Fibroblast of the conjunctiva (primary cell): ENCODE measurements around the gene TOMM34.
A peak's percentile ranks its signal among the peaks of the same experiment; 100 is the strongest.

Experiments
- DNase-seq: peaks from one replicate; pipeline ENCODE4 v3.0.0-alpha.2; 2010; ENCODE audit warnings: low read depth

TOMM34 gene

GRCh38 chr20:44960103-44960852 is at the start of gene TOMM34:
Gene TOMM34 (minus strand): TSS chr20:44960397. CDS start chr20:44960333, 64 bp downstream.
- DNase-seq = peak; percentile 79

- DNase-seq = no peak
Measured at GRCh38 chr20:45008521-45009049, 48.4 kb upstream of the TOMM34 start.

GRCh38 chr20:44997668-44998067 is 37.5 kb upstream of the TOMM34 start:
- no peak for DNase-seq

GRCh38 chr20:44997171-44997570 is 37.0 kb upstream of the TOMM34 start:
- DNase-seq = no peak

- DNase-seq = no peak
Measured at GRCh38 chr20:44993343-44993742, 33.1 kb upstream of the TOMM34 start.

GRCh38 chr20:44990957-44991356 is 30.8 kb upstream of the TOMM34 start:
- DNase-seq = no peak

- no peak for DNase-seq
Measured at GRCh38 chr20:44990425-44990824, 30.2 kb upstream of the TOMM34 start.

- no peak for DNase-seq
Measured at GRCh38 chr20:44988631-44989171, 28.5 kb upstream of the TOMM34 start.

- DNase-seq = no peak
Measured at GRCh38 chr20:44983093-44983674, 23.0 kb upstream of the TOMM34 start.

GRCh38 chr20:44981736-44982406 is 21.7 kb upstream of the TOMM34 start:
- DNase-seq = no peak

- DNase-seq = no peak
Measured at GRCh38 chr20:44979090-44979621, 19.0 kb upstream of the TOMM34 start.

- DNase-seq = no peak
Measured at GRCh38 chr20:44976698-44977097, 16.5 kb upstream of the TOMM34 start.

GRCh38 chr20:44973053-44973452 is 12.9 kb upstream of the TOMM34 start:
- DNase-seq = no peak

GRCh38 chr20:44970243-44970757 is 10.1 kb upstream of the TOMM34 start:
- no peak for DNase-seq

- DNase-seq = no peak
Measured at GRCh38 chr20:44969300-44969894, 9.2 kb upstream of the TOMM34 start.

- DNase-seq = no peak
Measured at GRCh38 chr20:44967207-44967807, 7.1 kb upstream of the TOMM34 start.

GRCh38 chr20:44966030-44966961 is 6.1 kb upstream of the TOMM34 start, which contains the start of gene STK4:
Gene STK4 (plus strand): TSS chr20:44966512. CDS start chr20:44966569, 57 bp downstream.
- peak; percentile 80 for DNase-seq

GRCh38 chr20:44965651-44966029 is 5.4 kb upstream of the TOMM34 start:
- DNase-seq = no peak

- DNase-seq = no peak
Measured at GRCh38 chr20:44963325-44964215, 3.4 kb upstream of the TOMM34 start.
